MV-4-11 (cell line): Measurements from ENCODE around the gene FMNL3.
"Not testable (repeated sequence)": the region's sequence is repeated elsewhere in the genome, so short reads cannot be mapped to it uniquely, and the experiment has no call there.

Experiments used
- DNase-seq: peaks from one replicate; lab custom pipeline; 2025; lab: John Stamatoyannopoulos, UW

Gene FMNL3

GRCh38 chr12:49627752-49628360, 79.3 kb downstream of the FMNL3 start:
- DNase-seq: no peak

GRCh38 chr12:49626836-49627235, 80.4 kb downstream of the FMNL3 start:
- no peak for DNase-seq

GRCh38 chr12:49626169-49626835, 80.9 kb downstream of the FMNL3 start:
- DNase-seq: no peak

- DNase-seq: peak; percentile 27
Observed at GRCh38 chr12:49624921-49625577, 82.2 kb downstream of the FMNL3 start.

- DNase-seq: peak; percentile 66
Observed at GRCh38 chr12:49623142-49623904, 83.9 kb downstream of the FMNL3 start, which contains the start of gene PRPF40B. PRPF40B (plus strand) TSS chr12:49623561; CDS start chr12:49623591, 30 bp downstream.

- DNase-seq: peak; percentile 31
Observed at GRCh38 chr12:49622501-49623141, 84.6 kb downstream of the FMNL3 start.

- no peak for DNase-seq
Observed at GRCh38 chr12:49621651-49622500, 85.3 kb downstream of the FMNL3 start.

- DNase-seq: no peak
Observed at GRCh38 chr12:49619286-49619685, 87.9 kb downstream of the FMNL3 start.

- no peak for DNase-seq
Observed at GRCh38 chr12:49618576-49618975, 88.6 kb downstream of the FMNL3 start.

GRCh38 chr12:49616533-49617219, 90.5 kb downstream of the FMNL3 start:
- DNase-seq: no peak

GRCh38 chr12:49615725-49616124, 91.5 kb downstream of the FMNL3 start:
- DNase-seq: no peak

GRCh38 chr12:49612210-49612609, 95.0 kb downstream of the FMNL3 start:
- DNase-seq: no peak

- not testable (repeated sequence) for DNase-seq
Observed at GRCh38 chr12:49610785-49611184, 96.4 kb downstream of the FMNL3 start.

GRCh38 chr12:49609875-49610154, 97.4 kb downstream of the FMNL3 start:
- DNase-seq: peak; percentile 8

- DNase-seq: no peak
Observed at GRCh38 chr12:49609059-49609874, 97.9 kb downstream of the FMNL3 start.

GRCh38 chr12:49605539-49605938, 101.7 kb downstream of the FMNL3 start, which contains the start of gene FAM186B:
FAM186B (minus strand) TSS chr12:49605639; CDS start chr12:49605477, 162 bp downstream.
- not testable (repeated sequence) for DNase-seq

GRCh38 chr12:49604856-49605255, 102.3 kb downstream of the FMNL3 start:
- DNase-seq: no peak

- DNase-seq: no peak
Observed at GRCh38 chr12:49603721-49604120, 103.5 kb downstream of the FMNL3 start.

GRCh38 chr12:49599961-49600360, 107.2 kb downstream of the FMNL3 start:
- no peak for DNase-seq

GRCh38 chr12:49598527-49598926, 108.7 kb downstream of the FMNL3 start:
- DNase-seq: no peak
